ENCODE results near the gene DHX34. TPM values are rescaled to one million over a fixed set of nuclear protein-coding genes. Genes with fewer than 3 reads are reported as not detected.

Gene DHX34, protein sequence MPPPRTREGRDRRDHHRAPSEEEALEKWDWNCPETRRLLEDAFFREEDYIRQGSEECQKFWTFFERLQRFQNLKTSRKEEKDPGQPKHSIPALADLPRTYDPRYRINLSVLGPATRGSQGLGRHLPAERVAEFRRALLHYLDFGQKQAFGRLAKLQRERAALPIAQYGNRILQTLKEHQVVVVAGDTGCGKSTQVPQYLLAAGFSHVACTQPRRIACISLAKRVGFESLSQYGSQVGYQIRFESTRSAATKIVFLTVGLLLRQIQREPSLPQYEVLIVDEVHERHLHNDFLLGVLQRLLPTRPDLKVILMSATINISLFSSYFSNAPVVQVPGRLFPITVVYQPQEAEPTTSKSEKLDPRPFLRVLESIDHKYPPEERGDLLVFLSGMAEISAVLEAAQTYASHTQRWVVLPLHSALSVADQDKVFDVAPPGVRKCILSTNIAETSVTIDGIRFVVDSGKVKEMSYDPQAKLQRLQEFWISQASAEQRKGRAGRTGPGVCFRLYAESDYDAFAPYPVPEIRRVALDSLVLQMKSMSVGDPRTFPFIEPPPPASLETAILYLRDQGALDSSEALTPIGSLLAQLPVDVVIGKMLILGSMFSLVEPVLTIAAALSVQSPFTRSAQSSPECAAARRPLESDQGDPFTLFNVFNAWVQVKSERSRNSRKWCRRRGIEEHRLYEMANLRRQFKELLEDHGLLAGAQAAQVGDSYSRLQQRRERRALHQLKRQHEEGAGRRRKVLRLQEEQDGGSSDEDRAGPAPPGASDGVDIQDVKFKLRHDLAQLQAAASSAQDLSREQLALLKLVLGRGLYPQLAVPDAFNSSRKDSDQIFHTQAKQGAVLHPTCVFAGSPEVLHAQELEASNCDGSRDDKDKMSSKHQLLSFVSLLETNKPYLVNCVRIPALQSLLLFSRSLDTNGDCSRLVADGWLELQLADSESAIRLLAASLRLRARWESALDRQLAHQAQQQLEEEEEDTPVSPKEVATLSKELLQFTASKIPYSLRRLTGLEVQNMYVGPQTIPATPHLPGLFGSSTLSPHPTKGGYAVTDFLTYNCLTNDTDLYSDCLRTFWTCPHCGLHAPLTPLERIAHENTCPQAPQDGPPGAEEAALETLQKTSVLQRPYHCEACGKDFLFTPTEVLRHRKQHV
- 13.1 and 25.8 TPM in 2 replicates for total RNA-seq

DNA sequence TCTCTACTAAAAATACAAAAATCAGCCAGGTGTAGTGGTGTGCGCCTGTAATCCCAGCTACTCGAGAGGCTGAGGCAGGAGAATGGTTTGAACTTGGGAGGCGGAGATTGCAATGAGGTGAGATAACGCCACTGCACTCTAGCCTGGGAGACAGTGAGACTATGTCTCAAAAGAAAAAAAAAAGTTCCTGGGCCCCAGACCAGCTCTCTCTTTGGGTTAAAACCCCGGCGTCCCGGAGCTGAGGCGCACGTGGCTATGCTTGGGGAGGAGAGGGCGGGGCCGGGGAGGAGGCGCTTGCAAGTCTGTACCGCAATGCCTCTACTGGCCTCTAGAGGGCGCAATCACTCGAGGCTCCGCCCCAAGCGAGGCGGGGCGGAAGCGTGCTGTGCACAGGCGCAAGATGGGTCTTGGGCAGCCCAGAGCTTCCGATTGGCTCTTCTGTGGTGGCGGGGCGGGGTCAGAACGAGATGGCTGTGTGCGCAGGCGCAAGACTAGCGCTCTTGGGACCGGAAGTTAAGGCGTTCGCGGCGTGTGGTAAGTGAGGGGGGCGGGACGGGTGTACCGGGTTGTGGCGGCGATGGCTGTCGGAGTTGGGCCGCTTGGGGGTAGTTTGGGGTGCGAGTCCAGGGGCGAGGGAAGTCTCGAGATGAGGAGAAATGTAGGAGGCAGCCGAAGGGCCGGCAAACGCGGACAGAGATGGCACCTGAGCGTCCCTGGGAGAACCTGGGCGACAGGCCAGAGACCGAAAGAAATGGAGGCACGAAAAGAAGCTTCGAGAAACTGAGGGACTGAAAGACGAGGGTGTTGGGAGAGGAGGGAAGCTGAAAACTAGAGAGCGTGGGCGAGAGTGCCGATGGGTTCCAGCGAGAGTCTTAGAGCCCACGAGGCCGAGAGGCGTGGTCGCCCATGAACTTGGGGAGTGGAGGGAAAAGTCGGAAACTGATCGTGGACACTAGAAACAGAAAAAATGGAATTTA, at the start of gene DHX34:
Gene DHX34 (plus strand): TSS at position 497 of the 977 bp plus-strand sequence. CDS start 3,716 bp downstream, outside the sequence.

GRCh38 chr19:47309608-47310007, 39.5 kb upstream of the DHX34 start, which contains the start of gene C5AR1:
C5AR1 (plus strand) TSS chr19:47309861; CDS start chr19:47309896, 35 bp downstream.

GRCh38 chr19:47331931-47332547, 17.1 kb upstream of the DHX34 start, which contains the start of gene C5AR2:
C5AR2 (plus strand) TSS chr19:47332175; CDS start chr19:47340800, 8,625 bp downstream.

DNA sequence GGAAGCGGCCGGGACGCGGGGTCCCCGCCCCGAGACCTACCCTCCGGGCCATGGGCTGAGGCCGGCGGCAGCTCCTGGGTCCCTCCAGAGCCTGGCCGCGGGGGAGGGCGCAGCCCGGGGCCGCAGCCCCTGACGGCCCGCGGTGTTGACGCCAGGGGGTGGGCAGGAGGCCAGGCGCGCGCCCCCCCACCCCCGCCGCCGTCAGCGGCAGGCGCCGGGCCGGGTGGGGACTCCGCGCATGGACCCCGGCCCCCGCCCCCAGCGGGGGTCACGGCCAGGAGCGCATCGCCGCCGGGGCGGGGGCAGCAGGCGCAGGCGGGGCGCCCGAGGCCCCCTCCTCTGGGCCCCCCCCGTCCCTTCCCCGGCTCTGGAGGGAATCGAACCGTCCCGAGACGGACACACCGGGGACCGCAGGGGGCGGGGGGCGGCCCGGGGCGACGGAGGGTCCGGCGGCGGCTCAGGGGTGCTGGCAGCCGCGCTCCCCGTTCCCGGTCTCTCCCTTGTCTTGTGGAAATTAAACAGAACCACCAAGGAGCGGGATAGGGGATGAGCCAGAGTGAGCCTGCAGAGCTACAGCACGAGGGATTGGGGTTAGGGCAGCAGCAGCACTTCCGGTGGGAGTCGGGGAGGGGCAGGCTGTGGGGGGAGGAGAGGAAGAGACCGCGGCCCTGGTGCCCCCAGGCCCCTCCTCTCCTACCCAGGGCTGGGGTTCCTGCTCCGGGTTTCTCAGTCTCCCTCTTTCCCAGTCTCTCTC, 70.1 kb downstream of the DHX34 start, which contains the start of gene MEIS3:
Gene MEIS3 (minus strand): TSS at position 498 of the 754 bp plus-strand sequence. CDS start 446 bp downstream, at position 52.

Other genes starting within 250 kb of the DHX34 start
- gene ZC3H4, start 235.5 kb upstream of the DHX34 start, total RNA-seq, result 15.8 and 28.9 TPM in 2 replicates
- 128 and 179 TPM in 2 replicates for gene SAE1, start 218.5 kb upstream of the DHX34 start, total RNA-seq
- gene BBC3, start 118.1 kb upstream of the DHX34 start, total RNA-seq, result 14.0 and 24.3 TPM in 2 replicates
- gene CCDC9, start 92.8 kb upstream of the DHX34 start, total RNA-seq, result 12.5 and 15.2 TPM in 2 replicates
- gene INAFM1, start 74.4 kb upstream of the DHX34 start, total RNA-seq, result 2.0 and 2.6 TPM in 2 replicates
- gene C5AR1, start 39.5 kb upstream of the DHX34 start, total RNA-seq, result 0.22 and 0.29 TPM in 2 replicates
- gene C5AR2, start 17.1 kb upstream of the DHX34 start, total RNA-seq, result 0.72 TPM in 1 of 2 replicates, not detected in the other
- gene MEIS3, start 70.2 kb downstream of the DHX34 start, total RNA-seq, result 42.5 and 95.0 TPM in 2 replicates
- gene SLC8A2, start 122.6 kb downstream of the DHX34 start, total RNA-seq, result not detected in 2 replicates
- 2.4 and 2.6 TPM in 2 replicates for gene KPTN, start 134.9 kb downstream of the DHX34 start, total RNA-seq
- gene NAPA, start 165.7 kb downstream of the DHX34 start, total RNA-seq, result 76.7 and 194 TPM in 2 replicates
- not detected in 2 replicates for gene ZNF541, start 223.8 kb downstream of the DHX34 start, total RNA-seq

All from placental pericyte (primary cell).